ENCODE measurements around the gene THADA. TPM values are rescaled to one million over a fixed set of nuclear protein-coding genes. Genes with fewer than 3 reads are reported as not detected.

The THADA gene
- total RNA-seq, 1 experiment from 2014 or later = 29.5 TPM

GRCh38 chr2:43216629-43217028 lies 379.2 kb downstream of the THADA start:
- no peak for DNase-seq (ENCODE audit: low read depth)

GRCh38 chr2:43215673-43216255 lies 380.1 kb downstream of the THADA start:
- no peak for DNase-seq (ENCODE audit: low read depth)

GRCh38 chr2:43214253-43214652 lies 381.6 kb downstream of the THADA start:
- no peak for DNase-seq (ENCODE audit: low read depth)

GRCh38 chr2:43212931-43213330 lies 382.9 kb downstream of the THADA start:
- no peak for DNase-seq (ENCODE audit: low read depth)

- no peak for DNase-seq (ENCODE audit: low read depth)
Observed at GRCh38 chr2:43212216-43212835, 383.5 kb downstream of the THADA start.

GRCh38 chr2:43210467-43211303 lies 385.2 kb downstream of the THADA start:
- no peak for DNase-seq (ENCODE audit: low read depth)

GRCh38 chr2:43210125-43210466 lies 385.7 kb downstream of the THADA start:
- no peak for DNase-seq (ENCODE audit: low read depth)

- no peak for DNase-seq (ENCODE audit: low read depth)
Observed at GRCh38 chr2:43209204-43209717, 386.6 kb downstream of the THADA start.

- DNase-seq (ENCODE audit: low read depth) = no peak
Observed at GRCh38 chr2:43207553-43208300, 388.1 kb downstream of the THADA start.

- no peak for DNase-seq (ENCODE audit: low read depth)
Observed at GRCh38 chr2:43206602-43207001, 389.2 kb downstream of the THADA start.

- no peak for DNase-seq (ENCODE audit: low read depth)
Observed at GRCh38 chr2:43203373-43203772, 392.5 kb downstream of the THADA start.

GRCh38 chr2:43202289-43202688 lies 393.5 kb downstream of the THADA start:
- DNase-seq (ENCODE audit: low read depth) = no peak

GRCh38 chr2:43201497-43201896 lies 394.3 kb downstream of the THADA start:
- no peak for DNase-seq (ENCODE audit: low read depth)

- no peak for DNase-seq (ENCODE audit: low read depth)
Observed at GRCh38 chr2:43201016-43201415, 394.8 kb downstream of the THADA start.

GRCh38 chr2:43199492-43200488 lies 396.0 kb downstream of the THADA start:
- DNase-seq (ENCODE audit: low read depth) = peak; percentile 46

GRCh38 chr2:43198263-43198662 lies 397.6 kb downstream of the THADA start:
- DNase-seq (ENCODE audit: low read depth) = no peak

- DNase-seq (ENCODE audit: low read depth) = no peak
Observed at GRCh38 chr2:43197588-43197896, 398.3 kb downstream of the THADA start.

- DNase-seq (ENCODE audit: low read depth) = no peak
Observed at GRCh38 chr2:43196768-43197587, 398.9 kb downstream of the THADA start.

GRCh38 chr2:43194121-43194869 lies 401.5 kb downstream of the THADA start:
- no peak for DNase-seq (ENCODE audit: low read depth)
